ENCODE data around the gene SMIM27.
"Not testable (repeated sequence)": the region's sequence is repeated elsewhere in the genome, so short reads cannot be mapped to it uniquely, and the experiment has no call there.

Gene SMIM27

GRCh38 chr9:32599021-32599420 is 46.9 kb downstream of the SMIM27 start:
- DNase-seq (ENCODE audit: low read depth), result not testable (repeated sequence)

Data from non-pigmented ciliary epithelial cell (primary cell).